HG03025 (cell line): ENCODE measurements around the gene AGBL1.
"Not testable (repeated sequence)": the region's sequence is repeated elsewhere in the genome, so short reads cannot be mapped to it uniquely, and the experiment has no call there.

Source experiments
- ATAC-seq: cut with Tn5 transposase; IDR thresholded peaks from one replicate; pipeline ENCODE4 v1.9.1; 2021; ENCODE audit warnings: mild to moderate bottlenecking, moderate library complexity; ENCODE audit not compliant: unreplicated experiment, low FRiP score

AGBL1 gene

GRCh38 chr15:87031540-87032230 lies 952.0 kb downstream of the AGBL1 start:
- ATAC-seq = no peak

GRCh38 chr15:87032295-87032694 lies 952.6 kb downstream of the AGBL1 start:
- ATAC-seq = no peak

- no peak for ATAC-seq
These were observed 953.4 kb downstream of the AGBL1 start for GRCh38 chr15:87033056-87033455.

- ATAC-seq = no peak
These were observed 955.2 kb downstream of the AGBL1 start for GRCh38 chr15:87034886-87035285.

- ATAC-seq = no peak
These were observed 958.7 kb downstream of the AGBL1 start for GRCh38 chr15:87038404-87038803.

GRCh38 chr15:87042619-87043018 lies 962.9 kb downstream of the AGBL1 start:
- ATAC-seq = not testable (repeated sequence)

- ATAC-seq = no peak
These were observed 966.1 kb downstream of the AGBL1 start for GRCh38 chr15:87045746-87046145.

- ATAC-seq = no peak
These were observed 967.7 kb downstream of the AGBL1 start for GRCh38 chr15:87047203-87047965.
